Dermis microvascular lymphatic vessel endothelial cell (primary cell): ENCODE results near the gene PRKG2. TPM values are rescaled to one million over a fixed set of nuclear protein-coding genes. Genes with fewer than 3 reads are reported as not detected.
A peak's percentile ranks its signal among the peaks of the same experiment; 100 is the strongest.

ENCODE experiments used
- DNase-seq, 2 donors: peaks; one replicate each; pipeline versions ENCODE4 v3.0.0 to v3.0.0-alpha.2; 2010; ENCODE audit warnings: low read depth in 2 of 2
- total RNA-seq: library from RNA; depleted of rRNA; stranded (reverse); fragments of >200 nt; gene quantifications from 2 replicates; pipeline ENCODE4 v1.2.1, GENCODE V29; 2014

PRKG2 gene
- total RNA-seq, 1 donor from 2014 or later, result under 0.01 TPM

DNA sequence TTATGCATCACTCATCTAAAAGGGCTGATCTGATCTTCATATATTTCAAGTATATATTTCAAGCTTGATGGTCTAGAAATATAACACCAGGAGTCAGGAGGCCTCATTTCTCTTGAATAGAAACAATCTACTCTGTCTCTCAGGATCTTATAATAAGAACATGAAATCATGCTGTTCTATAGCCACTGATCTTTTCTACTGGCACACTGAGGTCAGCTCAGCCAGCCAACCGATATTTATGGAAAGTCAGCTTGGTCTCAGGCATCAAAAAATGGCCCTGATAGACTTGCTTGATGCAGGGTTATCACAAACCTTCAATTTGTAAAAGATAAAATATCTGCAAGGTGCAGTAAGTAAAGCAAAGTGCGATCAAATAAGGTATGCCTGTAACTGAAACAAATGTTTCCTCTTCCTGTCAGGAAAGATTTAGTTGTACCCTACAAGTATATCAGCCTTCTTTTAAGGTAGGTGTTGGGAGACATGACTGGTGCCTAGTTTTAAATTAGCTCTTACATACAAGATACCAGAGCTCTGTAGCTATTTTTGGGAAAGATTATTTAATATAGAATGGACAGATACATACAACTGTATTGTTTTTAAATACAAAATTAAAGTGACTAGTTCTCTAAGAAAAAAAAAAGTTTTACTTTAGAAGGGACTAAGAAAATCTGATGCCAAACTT, 121.2 kb downstream of the PRKG2 start:
- DNase-seq, result no peak

DNA sequence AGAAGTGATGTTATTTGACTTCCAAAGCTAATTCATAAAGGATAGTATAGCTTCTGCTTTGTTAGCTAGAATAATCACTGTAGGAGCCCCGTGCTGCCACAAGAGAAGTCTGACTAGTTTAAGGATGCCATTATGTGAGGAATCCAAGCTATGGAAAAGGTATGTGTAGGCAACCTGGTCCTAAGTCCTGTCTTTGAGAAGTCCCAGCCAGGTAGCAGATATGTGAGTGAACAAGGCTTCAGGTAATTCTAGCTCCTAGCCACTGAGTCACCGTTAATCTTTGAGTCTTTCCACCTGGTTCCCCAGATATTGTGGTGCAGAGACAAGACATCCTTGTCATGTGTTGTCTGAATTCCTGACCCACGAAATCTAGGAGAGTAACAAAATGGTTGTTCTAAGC, 129.0 kb downstream of the PRKG2 start:
- DNase-seq, result no peak

DNA sequence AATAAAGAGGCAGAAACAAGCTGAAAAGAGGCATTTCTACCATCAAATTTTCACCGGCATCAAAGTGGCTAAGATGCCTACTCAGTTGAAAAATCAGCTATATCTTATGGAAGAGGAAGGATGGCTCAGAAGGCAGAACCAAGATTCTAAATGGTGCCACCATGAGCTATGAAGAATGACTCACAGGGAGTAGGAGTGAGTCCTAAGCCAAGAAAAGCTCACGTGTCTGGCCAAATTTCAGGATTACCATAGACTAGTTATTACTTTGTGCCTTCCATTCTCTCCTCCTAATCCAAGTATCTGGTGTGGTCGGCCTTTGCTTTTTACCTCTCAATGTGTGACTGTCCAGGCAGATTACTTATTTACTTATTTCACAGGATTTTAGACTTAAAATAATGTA, 129.7 kb downstream of the PRKG2 start:
- no peak for DNase-seq

DNA sequence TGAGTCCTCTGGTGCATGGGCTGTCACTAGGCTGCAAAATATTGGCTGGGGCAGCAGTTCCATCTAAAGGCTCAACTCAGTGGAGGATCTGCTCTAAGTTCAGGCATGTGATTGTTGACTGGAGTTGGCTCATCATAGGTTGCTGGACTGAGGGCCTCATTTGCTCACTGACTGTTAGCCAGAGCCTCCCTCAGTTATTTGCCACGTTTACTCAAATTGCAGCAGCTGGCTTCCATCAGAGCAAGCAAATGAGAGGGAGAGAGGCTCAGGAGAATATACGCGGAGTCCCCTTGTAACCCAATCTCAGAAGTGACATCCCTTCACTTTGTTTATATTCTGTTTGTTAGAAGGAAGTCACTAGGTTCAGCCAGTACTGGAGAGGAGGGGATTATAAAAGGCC, 130.4 kb downstream of the PRKG2 start:
- DNase-seq, result no peak

DNA sequence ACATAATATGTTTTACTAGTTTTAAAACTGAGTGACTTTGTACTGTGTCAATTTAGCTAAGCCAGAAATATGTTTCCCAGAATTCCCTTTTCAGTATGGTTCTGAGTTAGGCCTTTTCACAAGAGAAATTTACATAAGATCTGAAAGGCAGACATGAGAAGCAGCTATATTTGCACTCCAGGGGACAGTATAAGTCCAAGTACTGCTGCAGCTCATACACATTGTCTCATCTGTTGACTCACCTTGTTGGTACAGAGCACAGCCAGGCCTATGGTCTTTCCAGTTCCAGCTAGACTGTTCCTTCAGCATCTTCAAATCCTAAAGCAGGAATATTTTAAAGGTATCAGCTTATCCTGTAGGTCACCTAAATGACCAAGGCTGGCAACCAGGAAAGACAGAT, 131.0 kb downstream of the PRKG2 start:
- no peak for DNase-seq

DNA sequence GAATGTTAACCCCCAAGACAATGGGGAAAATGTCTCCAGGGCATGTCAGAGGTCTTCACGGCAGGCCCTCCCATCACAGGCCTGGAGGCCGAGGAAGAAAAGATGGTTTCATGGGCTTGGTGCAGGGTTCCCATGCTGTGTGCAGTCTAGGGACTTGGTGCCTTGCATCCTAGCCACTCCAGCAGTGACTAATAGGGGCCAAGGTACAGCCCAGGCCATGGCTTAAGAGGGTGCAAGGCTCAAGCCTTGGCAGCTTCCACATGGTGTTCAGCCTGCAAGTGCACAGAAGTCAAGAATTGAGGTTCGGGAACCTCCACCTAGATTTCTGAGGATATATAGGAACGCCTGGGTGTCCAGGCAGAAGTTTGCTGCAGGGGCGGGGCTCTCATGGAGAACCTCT, 133.9 kb downstream of the PRKG2 start:
- no peak for DNase-seq

DNA sequence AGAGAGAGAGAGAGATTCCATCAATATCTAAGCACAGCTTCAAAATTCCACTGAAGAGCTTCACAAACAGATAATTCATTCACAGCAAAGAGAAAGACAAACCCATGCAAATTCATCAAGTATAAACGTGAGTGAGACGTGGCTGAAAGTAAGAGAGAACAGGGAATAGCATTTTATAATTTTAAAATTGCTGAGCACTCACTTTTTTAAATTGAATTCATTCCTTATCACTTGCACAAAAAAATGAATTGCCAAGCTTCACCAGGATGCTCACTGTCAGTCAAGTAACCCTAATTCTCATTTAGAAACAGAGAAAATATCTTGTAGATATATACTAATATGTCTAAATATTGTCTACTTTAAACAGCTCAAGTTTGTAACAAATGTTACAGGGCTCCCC, 144.0 kb downstream of the PRKG2 start:
- DNase-seq, result no peak

DNA sequence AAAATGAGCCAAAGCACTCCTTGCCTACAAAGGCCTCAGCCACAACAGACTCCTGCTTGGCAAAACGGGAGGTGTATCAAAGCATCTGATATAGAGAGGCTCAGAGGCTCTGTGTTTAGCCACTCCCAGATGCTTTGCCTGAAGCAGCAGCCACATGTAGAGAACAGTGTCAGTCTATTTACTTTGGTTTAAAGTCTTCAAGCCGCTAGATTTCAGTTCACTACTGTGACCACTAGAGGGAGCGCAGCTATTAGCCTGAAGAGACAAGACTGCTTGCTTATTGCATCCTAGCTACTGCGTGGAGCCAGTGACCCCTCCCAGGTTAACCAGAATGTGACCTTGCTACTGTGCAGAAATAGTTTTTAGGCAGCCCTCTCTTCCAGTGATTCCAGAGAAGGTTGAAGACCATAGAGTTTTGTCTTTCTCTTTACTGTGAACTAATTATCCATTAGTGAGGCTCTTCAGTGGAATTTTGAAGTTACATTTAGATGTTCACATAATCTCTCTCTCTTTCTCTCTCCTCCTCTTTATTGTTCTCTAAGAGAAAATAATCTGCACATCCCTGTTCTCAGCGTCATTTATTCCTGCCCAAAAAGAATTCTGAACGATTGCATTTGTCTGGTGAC, 145.2 kb downstream of the PRKG2 start:
- peak; percentile 53 to 76 for DNase-seq

DNA sequence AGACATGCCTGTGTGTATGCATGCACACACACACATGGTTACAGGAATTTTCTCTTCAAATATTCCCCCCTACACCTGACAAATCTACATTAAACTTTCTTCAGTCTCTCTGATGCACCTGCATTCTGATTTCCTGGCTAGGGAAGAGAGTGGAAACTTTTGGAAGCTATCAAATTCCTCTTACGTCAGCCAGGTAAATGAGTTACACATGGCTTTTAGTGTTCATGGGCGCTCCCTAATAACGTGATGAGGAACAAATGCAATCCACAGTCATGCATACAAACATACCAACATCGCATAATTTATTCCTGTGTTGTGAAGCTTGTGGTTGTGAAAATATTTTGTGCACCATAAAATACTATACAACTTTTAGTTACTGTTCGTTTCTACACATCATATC, 149.6 kb downstream of the PRKG2 start:
- DNase-seq, result no peak

DNA sequence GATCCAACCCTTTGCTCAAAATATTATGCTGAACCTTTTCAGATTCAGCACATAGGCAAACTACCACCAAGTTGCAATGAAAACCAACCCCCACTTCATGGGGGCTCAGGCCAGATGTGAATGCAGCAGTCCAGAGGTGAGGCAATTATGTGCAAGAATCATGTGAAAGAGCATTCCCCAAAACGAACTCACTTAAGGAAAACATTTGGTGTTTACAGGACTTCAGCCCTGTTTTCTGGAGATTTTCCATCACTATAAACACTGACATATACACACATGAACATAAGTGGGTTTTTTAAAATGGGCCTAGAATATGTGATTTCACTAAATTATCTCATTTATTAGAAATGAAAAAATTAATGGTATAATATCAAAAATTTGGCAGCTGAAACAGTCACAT, 153.0 kb downstream of the PRKG2 start:
- no peak for DNase-seq

DNA sequence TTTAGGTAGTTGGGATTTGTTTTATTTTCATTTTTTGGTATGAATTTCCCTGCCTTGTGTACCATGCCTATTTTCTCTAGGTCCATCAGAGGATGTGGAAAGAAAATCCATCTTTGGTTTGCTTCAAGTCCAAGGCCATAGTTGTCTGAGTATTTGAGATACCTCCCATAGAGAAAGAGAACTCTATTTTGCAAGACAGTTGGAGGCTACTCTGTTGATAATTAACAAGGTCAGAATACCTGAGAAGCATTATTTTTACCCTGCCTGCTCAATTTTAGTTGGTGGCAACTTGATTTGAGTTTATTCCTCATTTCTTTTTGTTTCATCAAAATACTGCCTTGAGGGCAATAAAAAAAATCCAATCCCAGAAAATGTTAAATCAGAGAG, 153.7 kb downstream of the PRKG2 start:
- no peak for DNase-seq

DNA sequence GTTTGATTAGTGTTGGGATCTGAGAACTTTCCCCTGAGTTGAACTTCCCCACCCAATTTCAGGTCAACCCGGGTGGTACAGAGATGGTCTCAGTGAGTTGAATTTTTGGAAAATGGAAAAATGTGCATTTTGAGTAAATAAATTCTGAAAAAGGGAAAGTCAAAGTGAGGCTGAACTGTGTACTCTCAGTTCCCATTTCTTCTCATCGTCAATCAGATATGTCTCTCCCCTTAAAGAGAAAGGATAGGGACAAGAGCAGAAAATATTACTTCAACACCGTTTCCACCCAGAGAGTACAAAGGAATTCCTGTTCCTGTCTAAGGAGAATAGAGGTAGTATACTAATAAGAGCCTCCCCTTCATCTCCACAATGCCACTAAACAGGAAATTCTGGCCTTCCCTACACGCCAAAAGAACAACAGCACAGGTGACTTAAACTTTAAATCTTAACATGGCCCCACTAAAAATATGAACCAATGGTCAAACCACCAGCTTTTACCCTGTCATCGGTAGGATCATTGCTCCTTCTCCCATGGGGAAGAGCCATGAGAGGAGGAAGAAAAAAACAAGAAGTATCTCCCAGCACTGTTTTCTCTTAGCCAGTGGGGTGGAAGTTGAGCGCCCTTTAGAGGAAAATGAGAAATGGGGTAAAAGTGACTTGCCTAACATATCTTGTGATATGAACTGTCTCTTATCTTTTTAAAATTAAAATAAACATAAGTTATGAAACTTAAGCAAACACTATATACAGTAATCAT, 154.3 kb downstream of the PRKG2 start:
- no peak for DNase-seq

DNA sequence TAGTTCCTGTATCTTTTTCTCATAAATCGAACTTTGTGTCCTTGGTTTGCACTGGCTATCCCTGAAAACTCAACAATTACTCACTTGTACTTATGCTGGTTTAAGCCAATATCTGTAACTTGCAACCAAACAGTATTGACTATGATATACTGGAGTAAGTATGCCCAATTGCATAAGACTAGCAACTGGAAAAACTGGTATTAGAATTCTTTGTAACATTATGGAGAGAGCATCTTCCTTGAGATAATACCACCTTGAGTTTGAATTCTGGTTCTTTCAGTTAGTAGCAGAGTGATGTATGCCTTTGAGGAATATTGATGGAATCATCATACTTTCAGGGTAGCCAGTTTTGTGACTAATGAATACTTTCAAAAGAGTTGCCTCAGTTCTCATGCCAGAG, 156.4 kb downstream of the PRKG2 start:
- DNase-seq, result no peak

DNA sequence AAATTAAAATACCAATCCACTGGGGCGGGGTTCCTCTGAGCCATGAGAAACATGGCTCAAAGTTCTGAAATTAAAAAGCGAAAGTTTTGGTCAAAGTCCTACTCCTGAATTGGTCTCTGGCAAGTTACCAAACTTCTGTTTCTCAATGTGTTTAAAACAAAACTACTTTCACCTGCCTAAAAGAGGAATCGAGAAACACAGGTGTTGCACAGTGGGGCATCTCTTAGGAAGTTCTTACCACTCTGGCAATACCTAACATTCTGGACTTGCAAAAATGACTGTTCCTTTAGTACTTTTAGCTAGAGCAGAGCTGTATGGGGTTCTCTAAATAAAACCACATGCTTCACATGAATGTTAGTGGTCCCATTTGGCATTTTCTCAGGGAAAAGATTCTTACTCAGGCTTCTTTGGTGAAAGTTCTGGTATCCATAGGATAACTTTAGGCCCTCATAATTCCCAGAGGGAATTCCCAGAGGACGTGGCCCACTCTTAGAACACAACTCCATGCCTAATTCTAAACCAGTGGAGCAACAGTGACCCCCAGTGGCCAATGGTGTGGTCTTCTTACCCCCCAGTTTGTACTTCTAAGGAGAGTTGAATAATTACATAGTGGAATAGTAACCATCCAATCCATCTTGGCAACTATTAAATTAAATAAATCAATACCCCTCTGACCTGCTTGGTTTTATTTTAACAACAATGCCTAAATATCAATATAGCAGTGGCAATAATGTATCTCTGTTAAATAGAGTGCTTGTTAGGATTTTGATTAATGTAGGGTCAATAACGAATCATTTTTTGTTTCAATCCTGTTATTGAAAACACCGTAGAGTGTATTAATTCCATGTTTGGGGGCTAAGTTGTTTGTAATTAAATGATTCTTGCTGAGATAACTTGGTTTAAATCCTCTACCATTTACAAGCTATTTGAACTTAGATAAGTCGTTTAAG, 162.6 kb downstream of the PRKG2 start:
- DNase-seq, result peak; percentile 17 to 51

DNA sequence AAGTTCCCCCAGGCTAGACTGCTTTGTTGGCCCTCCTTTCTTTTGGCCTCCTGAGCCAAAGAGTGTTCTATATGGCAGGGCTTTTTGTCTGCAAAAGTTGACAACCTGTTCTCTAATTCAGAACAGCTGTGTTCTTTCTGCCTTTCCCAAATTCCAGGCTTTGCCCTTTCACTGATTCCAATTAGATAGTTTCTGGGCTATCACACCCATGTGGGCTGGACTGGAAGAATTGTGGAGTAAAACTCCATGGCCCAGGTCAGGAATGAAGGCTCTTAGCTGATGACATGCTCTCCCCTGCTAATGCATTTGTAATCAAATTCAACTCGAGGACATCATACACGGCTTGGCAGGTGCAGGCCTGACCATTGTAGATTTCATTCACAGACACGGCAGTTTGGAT, 165.1 kb downstream of the PRKG2 start:
- no peak for DNase-seq

DNA sequence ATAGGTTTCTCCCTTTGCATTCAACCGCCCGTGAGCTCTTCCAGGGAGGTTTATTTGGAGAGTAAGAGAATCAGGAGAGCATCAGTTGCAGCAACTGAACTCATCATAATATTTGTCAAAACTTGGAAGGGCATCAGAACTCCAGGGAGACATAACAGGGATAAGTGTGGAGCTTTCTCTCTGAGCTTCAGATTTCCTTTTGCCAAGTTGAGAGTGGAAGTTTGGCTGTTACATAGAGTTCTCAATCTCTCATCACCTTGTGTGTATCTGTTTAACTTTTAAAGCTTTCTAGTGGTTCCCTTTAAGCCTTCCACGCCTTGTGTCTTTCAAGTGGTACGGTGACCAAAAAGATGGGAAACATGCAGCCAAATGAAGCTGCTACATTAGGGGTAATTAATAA, 165.7 kb downstream of the PRKG2 start:
- DNase-seq, result no peak

DNA sequence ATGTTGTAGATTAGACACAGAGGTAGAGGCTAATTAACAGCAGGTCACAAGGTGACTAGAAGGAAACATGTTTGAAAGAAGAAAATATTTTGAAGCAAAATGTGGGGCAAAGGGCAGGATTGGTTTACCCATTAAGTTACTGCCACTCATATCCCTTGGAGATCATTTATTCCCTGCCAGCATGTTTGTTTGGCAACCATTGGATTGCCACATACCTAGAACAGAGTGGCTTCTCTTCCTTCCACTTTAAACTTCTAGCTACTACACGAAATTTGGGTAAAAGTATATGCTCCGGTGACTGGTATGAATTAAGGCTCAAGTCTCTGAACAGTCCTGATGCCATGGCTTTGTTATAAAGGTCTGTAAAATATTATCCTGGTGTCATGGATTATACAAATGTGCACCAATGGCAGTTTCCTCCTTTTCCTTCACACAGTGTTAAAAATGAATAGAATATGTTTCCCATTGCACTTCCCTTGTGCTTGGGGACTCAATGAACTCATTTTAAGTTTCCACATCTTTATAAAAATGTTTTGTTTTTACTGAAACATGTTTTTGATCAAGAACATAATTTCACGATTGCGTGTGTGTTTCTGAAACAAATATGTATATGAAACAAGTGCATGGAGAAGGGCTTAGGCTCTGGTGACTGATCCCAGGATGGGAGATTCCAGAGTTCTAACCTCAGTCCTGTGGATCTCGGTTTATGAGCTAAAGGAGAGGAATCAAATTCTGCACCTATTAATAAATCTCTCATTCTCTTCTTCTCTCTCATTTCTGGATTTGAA, 172.2 kb downstream of the PRKG2 start:
- no peak for DNase-seq

DNA sequence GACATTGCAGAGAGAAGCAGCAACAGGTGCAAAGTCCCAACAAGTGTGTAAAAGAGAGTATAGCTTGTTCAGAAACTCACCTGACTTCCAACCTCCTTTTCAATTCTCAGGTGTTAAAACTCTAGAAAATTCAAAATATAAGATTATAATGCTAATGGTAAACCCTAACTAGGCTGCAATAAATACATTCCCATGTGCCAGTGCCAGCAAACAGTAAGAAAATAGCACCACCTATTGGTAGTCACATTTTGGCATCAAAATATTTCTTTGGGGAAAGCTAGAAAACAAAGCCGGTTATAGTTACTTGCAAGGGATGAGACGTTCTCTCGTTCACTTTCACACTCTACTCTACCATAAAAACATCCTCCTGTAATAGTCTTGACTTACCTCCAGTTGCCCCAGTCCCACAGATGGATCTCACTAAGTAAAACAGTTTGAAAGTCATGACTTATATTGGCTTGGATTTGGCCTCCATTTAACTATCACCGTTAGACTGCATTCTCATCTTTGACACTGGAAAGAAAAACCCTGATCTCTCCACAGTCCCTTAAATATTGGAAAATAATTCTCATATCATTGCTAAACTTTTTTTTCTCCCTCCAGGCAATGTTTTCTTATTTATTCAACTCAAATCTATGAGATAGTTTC, 174.9 kb downstream of the PRKG2 start:
- peak in 1 of 2 donors; percentile 13 for DNase-seq

DNA sequence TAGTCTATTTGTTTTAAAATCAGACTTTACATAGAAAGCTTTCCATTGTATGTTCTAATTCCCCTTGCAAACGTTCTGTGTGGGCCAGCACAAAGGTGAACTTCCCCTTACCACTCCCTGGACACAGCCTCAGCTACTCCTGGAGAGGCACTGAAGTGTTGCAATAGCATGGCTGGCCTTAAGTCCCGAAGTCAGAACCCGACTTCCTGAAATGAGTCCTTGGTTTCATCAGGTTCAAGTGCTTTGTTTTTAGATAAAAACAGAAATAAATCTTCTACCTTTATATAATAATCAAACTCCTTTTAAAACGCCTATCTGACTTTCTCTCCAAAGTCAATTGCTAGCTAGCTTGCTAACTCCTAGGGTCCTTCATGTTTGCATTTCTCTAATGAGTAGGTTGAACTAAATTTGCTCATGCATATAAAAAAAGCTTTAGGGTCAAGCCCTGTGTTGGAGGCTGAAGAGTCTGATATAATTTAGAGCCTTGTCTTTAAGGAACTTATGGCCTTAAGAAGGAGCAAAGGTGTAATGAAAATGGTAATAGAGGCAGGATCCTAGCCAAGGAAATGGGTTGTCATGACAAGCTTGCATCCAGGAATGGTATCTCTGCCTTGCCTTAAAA, 175.6 kb downstream of the PRKG2 start:
- no peak for DNase-seq
